ENCODE measurements around the gene BCAS3. TPM values are rescaled to one million over a fixed set of nuclear protein-coding genes. Genes with fewer than 3 reads are reported as not detected.

The BCAS3 gene
- total RNA-seq, 2 experiments from 2014 or later, result 5.1 to 6.9 TPM

- Mint-ChIP-seq H3K4me1 (ENCODE audit: low read depth) (peaks cover 15% of the 10 kb centered on the region), H3K27me3 (no peaks in the 10 kb centered on the region), H3K4me3 (no peak overlapping the region), H3K9me3 (no peaks in the 10 kb centered on the region), H3K36me3 (ENCODE audit: low read depth) (no peaks in the 10 kb centered on the region), H3K27ac (no peak overlapping the region)
- intact Hi-C loops (cut with micrococcal nuclease), result no loop called here
- no peak for TF ChIP-seq CTCF (IDR thresholded peaks at IDR 0.05)
- no peak for ATAC-seq
- ChIA-PET POLR2A (interaction anchor here (0.6 kb wide), 1 partner anchor 50 kb away, joined by 4 read pairs; no protein-coding TSS in a partner anchor), CTCF (no interaction called here)
- DNase-seq, result no peak
Observed at GRCh38 chr17:61150686-61151299, 473.1 kb downstream of the BCAS3 start.

- Mint-ChIP-seq H3K36me3 (ENCODE audit: low read depth) (no peaks in the 10 kb centered on the region), H3K27me3 (no peaks in the 10 kb centered on the region), H3K4me1 (ENCODE audit: low read depth) (peaks cover 15% of the 10 kb centered on the region), H3K4me3 (no peak overlapping the region), H3K27ac (no peak overlapping the region), H3K9me3 (no peaks in the 10 kb centered on the region)
- no peak for TF ChIP-seq CTCF (IDR thresholded peaks at IDR 0.05)
- DNase-seq, result no peak
- ATAC-seq, result no peak
- CTCF ChIA-PET, result no interaction called here
- intact Hi-C loops (cut with micrococcal nuclease), result no loop called here
- POLR2A ChIA-PET, result interaction anchor here (0.6 kb wide), 1 partner anchor 926 kb away, joined by 3 read pairs; no protein-coding TSS in a partner anchor
Observed at GRCh38 chr17:61152898-61153297, 475.2 kb downstream of the BCAS3 start.

GRCh38 chr17:61155590-61156237 lies 478.1 kb downstream of the BCAS3 start:
- Mint-ChIP-seq H3K36me3 (ENCODE audit: low read depth) (no peaks in the 10 kb centered on the region), H3K27me3 (no peaks in the 10 kb centered on the region), H3K9me3 (no peaks in the 10 kb centered on the region), H3K4me3 (no peak overlapping the region), H3K4me1 (ENCODE audit: low read depth) (peaks cover 17% of the 10 kb centered on the region), H3K27ac (no peak overlapping the region)
- TF ChIP-seq CTCF (IDR thresholded peaks at IDR 0.05), result no peak
- ChIA-PET CTCF (no interaction called here), POLR2A (no interaction called here)
- intact Hi-C loops (cut with micrococcal nuclease), result no loop called here
- no peak for ATAC-seq
- DNase-seq, result no peak

GRCh38 chr17:61157246-61157886 lies 479.7 kb downstream of the BCAS3 start:
- Mint-ChIP-seq H3K27me3 (no peaks in the 10 kb centered on the region), H3K4me1 (ENCODE audit: low read depth) (peaks cover 26% of the 10 kb centered on the region), H3K4me3 (no peak overlapping the region), H3K36me3 (ENCODE audit: low read depth) (no peaks in the 10 kb centered on the region), H3K27ac (no peak overlapping the region), H3K9me3 (no peaks in the 10 kb centered on the region)
- CTCF ChIA-PET, result no interaction called here
- ATAC-seq (no peak), DNase-seq (no peak)
- intact Hi-C loops (cut with micrococcal nuclease), result no loop called here
- TF ChIP-seq CTCF (IDR thresholded peaks at IDR 0.05), result no peak
- POLR2A ChIA-PET, result no interaction called here

- no peak overlapping the region for H3K4me3 Mint-ChIP-seq
- ATAC-seq (no peak), DNase-seq (no peak)
- no peaks in the 10 kb centered on the region for H3K36me3 Mint-ChIP-seq (ENCODE audit: low read depth)
- H3K4me1 Mint-ChIP-seq (ENCODE audit: low read depth), result peaks cover 26% of the 10 kb centered on the region
- H3K9me3 Mint-ChIP-seq, result no peaks in the 10 kb centered on the region
- CTCF ChIA-PET, result no interaction called here
- H3K27ac Mint-ChIP-seq, result no peak overlapping the region
- POLR2A ChIA-PET, result no interaction called here
- TF ChIP-seq CTCF (IDR thresholded peaks at IDR 0.05), result no peak
- H3K27me3 Mint-ChIP-seq, result no peaks in the 10 kb centered on the region
- intact Hi-C loops (cut with micrococcal nuclease), result no loop called here
Observed at GRCh38 chr17:61158376-61158775, 480.7 kb downstream of the BCAS3 start.

Data from activated CD8-positive, alpha-beta T cell treated with anti-CD3 and anti-CD28 coated beads for 36 hours (primary cell).